ENCODE results near the gene PIK3CD. TPM values are rescaled to one million over a fixed set of nuclear protein-coding genes. Genes with fewer than 3 reads are reported as not detected.
"Not testable (repeated sequence)": the region's sequence is repeated elsewhere in the genome, so short reads cannot be mapped to it uniquely, and the experiment has no call there.

Gene PIK3CD
- total and polyA plus RNA-seq, 8 donors, result 2.8 to 74.1 (median 5.4) TPM

- Histone ChIP-seq H3K36me3 (no peaks in the 10 kb centered on the region), H3K4me1 (no peaks in the 10 kb centered on the region), H3K4me3 (no peak overlapping the region), H3K27ac (no peak overlapping the region), H3K27me3 (peaks cover 0 to 38% (median 0%) of the 10 kb centered on the region in 3 donors), H3K9me3 (no peaks in the 10 kb centered on the region)
- 31 to 63% (median 46%) methylated on average over 2 of the region's 2 CpGs for WGBS, 5 donors
- no peak for DNase-seq
- no peak for TF ChIP-seq EP300 (IDR thresholded peaks at IDR 0.05)
- no peak for TF ChIP-seq POLR2AphosphoS5 (IDR thresholded peaks at IDR 0.05)
- intact Hi-C loops (cut with DNase I; ENCODE audit: low total_unique reads), result no loop called here
Observed at GRCh38 chr1:9668080-9668479, 16.5 kb downstream of the PIK3CD start.

- Histone ChIP-seq H3K9me3 (no peaks in the 10 kb centered on the region), H3K4me1 (no peaks in the 10 kb centered on the region), H3K36me3 (no peaks in the 10 kb centered on the region), H3K4me3 (no peak overlapping the region), H3K27me3 (peaks cover 0 to 29% (median 0%) of the 10 kb centered on the region in 3 donors), H3K27ac (no peak overlapping the region)
- intact Hi-C loops (cut with DNase I; ENCODE audit: low total_unique reads), result no loop called here
- 72 to 88% (median 82%) methylated on average over 2 of the region's 2 CpGs for WGBS, 5 donors
- no peak for TF ChIP-seq POLR2AphosphoS5 (IDR thresholded peaks at IDR 0.05)
- no peak for TF ChIP-seq POLR2A (IDR thresholded peaks at IDR 0.05)
- TF ChIP-seq CTCF (IDR thresholded peaks at IDR 0.05), result no peak
- DNase-seq, result no peak
Observed at GRCh38 chr1:9670085-9670484, 18.6 kb downstream of the PIK3CD start.

GRCh38 chr1:9671377-9672140 lies 20.0 kb downstream of the PIK3CD start:
- intact Hi-C loops (cut with DNase I; ENCODE audit: low total_unique reads), result no loop called here
- Histone ChIP-seq H3K9me3 (no peaks in the 10 kb centered on the region), H3K27ac (no peak overlapping the region), H3K4me1 (no peaks in the 10 kb centered on the region), H3K27me3 (peaks cover 0 to 20% (median 0%) of the 10 kb centered on the region in 3 donors), H3K4me3 (no peak overlapping the region), H3K36me3 (no peaks in the 10 kb centered on the region)
- 79 to 83% (median 81%) methylated on average over 8 of the region's 8 CpGs for WGBS, 5 donors
- no peak for DNase-seq
- TF ChIP-seq POLR2A (IDR thresholded peaks at IDR 0.05), result no peak
- no peak for TF ChIP-seq EP300 (IDR thresholded peaks at IDR 0.05)
- no peak for TF ChIP-seq POLR2AphosphoS5 (IDR thresholded peaks at IDR 0.05)
- no peak for TF ChIP-seq CTCF (IDR thresholded peaks at IDR 0.05)

GRCh38 chr1:9672444-9672843 lies 20.9 kb downstream of the PIK3CD start:
- H3K27me3 ChIP-seq, result peaks cover 0 to 11% (median 0%) of the 10 kb centered on the region in 3 donors
- no peaks in the 10 kb centered on the region for H3K9me3 ChIP-seq
- intact Hi-C loops (cut with DNase I; ENCODE audit: low total_unique reads), result no loop called here
- no peak overlapping the region for H3K4me3 ChIP-seq
- WGBS, 5 donors, result 92 to 94% (median 93%) methylated on average over 5 of the region's 5 CpGs
- no peak overlapping the region for H3K27ac ChIP-seq
- DNase-seq, result no peak
- no peaks in the 10 kb centered on the region for H3K4me1 ChIP-seq
- H3K36me3 ChIP-seq, result no peaks in the 10 kb centered on the region
- TF ChIP-seq POLR2A (IDR thresholded peaks at IDR 0.05) (no peak), POLR2AphosphoS5 (IDR thresholded peaks at IDR 0.05) (no peak), CTCF (IDR thresholded peaks at IDR 0.05) (no peak), EP300 (IDR thresholded peaks at IDR 0.05) (no peak)

- Histone ChIP-seq H3K4me1 (no peaks in the 10 kb centered on the region), H3K27ac (no peak overlapping the region), H3K9me3 (no peaks in the 10 kb centered on the region), H3K4me3 (no peak overlapping the region), H3K36me3 (no peaks in the 10 kb centered on the region), H3K27me3 (no peaks in the 10 kb centered on the region)
- 58 to 82% (median 66%) methylated on average over 3 of the region's 3 CpGs for WGBS, 5 donors
- no peak for DNase-seq
- intact Hi-C loops (cut with DNase I; ENCODE audit: low total_unique reads), result no loop called here
- TF ChIP-seq EP300 (IDR thresholded peaks at IDR 0.05), result no peak
- no peak for TF ChIP-seq CTCF (IDR thresholded peaks at IDR 0.05)
- no peak for TF ChIP-seq POLR2AphosphoS5 (IDR thresholded peaks at IDR 0.05)
- TF ChIP-seq POLR2A (IDR thresholded peaks at IDR 0.05), result no peak
Observed at GRCh38 chr1:9675393-9675792, 23.9 kb downstream of the PIK3CD start.

- H3K4me3 ChIP-seq; H3K4me1 ChIP-seq; H3K9me3 ChIP-seq; H3K27me3 ChIP-seq; DNase-seq; H3K36me3 ChIP-seq; intact Hi-C loops (cut with DNase I; ENCODE audit: low total_unique reads); H3K27ac ChIP-seq: not testable (repeated sequence)
- WGBS, 5 donors, result 93 to 96% (median 94%) methylated on average over 7 of the region's 7 CpGs
Observed at GRCh38 chr1:9676128-9676527, 24.6 kb downstream of the PIK3CD start.
